Measurements from ENCODE around the gene TMBIM4.

TMBIM4 gene

DNA sequence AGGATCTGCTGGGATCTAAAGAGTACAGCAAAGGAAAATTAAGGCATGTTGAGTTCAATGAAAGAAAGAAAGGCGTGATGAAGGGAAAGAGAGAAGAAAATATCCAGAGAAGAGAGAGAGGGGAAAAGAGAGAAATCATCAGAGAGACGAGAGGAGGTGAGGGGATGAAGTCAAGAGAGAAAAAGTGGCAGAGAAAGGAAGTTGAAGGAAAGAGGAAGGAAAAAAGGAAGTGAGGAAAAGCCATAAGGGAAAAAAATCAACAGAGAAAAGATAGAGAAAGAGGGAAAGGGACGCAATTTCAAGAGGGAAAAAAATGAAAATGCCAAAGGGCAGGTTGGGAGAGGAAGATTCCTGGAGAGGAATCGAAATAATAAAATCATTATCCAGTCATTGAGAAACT lies 79.6 kb downstream of the TMBIM4 start:
- DNase-seq (ENCODE audit: low spot score), result no peak

- DNase-seq (ENCODE audit: low spot score), result peak; percentile 50
Measured at GRCh38 chr12:66087365-66087943, 82.3 kb downstream of the TMBIM4 start.

DNA sequence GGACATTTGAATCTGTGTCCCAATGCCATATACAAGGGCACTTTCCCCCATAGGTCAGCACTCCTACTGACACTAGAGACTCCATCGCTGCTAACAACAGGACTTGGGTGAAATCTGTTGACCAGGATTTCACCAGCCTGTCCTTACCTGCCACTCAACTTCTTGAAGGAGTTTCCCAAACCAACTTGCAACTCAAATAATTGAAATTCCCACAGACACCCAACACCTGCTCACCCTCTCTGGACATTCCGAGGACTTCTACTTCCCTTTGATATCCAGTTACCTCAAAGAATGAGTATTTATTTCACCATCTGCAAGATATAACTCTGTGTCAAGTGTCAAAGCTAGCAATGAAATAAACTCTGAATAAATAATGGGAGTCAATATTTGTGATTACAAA lies 83.8 kb downstream of the TMBIM4 start:
- no peak for DNase-seq (ENCODE audit: low spot score)

Data from activated CD4-positive, alpha-beta T cell treated with anti-CD3 and anti-CD28 coated beads, Interleukin-2, Interleukin-4, amounts not matched to agents 100 ng/mL and 50 ng/mL, durations not matched to agents 16 hours and 8 hours (primary cell).